ENCODE results near the gene C12orf60.

Gene C12orf60

DNA sequence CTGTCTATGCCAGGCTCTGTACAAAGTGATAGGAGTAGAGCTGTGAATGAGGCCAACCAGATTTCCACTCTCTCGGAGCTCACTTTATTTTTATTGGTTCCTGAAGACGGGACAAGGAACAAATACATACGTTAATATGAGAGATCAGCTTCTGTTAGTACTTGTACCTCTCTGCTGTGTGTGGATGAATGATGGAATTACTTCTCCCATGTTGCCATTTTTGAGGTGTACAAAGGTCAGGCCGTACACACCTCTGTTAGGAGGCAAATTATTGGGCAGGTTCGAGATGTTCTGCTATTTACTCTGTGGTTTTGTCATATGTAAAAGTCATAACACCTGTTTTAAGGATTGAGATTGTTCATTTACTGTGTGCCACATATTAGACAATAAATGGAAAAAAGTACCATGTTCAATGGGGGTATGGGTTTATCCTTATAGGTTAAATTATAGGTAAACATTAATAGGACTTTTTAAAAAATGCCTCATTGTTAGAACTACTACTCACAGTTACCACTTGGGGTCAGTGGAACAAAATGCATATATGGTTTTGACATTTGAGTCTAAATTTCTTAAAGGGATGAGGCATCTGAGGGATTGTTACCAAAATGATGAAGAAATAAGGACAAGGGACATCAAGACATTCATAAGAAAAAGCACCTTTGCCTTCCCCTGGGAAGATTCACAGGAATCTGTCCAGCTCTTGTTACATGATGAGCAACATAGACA is 27.1 kb upstream of the C12orf60 start:
- DNase-seq (ENCODE audit: low spot score) = no peak

DNA sequence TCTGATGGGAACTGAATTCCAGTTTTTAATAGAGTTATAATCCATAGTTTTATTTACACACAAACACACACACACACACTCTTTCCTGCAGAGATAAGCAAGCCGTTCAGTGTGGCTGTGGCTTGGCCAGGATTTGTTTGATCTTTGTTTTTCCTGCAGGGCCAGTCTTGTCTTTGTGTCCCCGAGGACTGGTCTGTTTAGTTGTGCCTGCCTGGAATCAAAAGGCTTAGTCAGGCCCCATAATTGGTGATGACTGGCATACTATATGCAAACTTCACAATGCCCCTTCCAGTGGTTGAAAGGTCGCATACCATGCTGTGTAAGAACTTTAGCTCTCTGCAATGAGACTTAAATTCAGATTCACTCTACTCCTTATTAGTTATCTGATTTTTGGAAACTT is 26.2 kb upstream of the C12orf60 start:
- DNase-seq (ENCODE audit: low spot score) = peak; percentile 76

DNA sequence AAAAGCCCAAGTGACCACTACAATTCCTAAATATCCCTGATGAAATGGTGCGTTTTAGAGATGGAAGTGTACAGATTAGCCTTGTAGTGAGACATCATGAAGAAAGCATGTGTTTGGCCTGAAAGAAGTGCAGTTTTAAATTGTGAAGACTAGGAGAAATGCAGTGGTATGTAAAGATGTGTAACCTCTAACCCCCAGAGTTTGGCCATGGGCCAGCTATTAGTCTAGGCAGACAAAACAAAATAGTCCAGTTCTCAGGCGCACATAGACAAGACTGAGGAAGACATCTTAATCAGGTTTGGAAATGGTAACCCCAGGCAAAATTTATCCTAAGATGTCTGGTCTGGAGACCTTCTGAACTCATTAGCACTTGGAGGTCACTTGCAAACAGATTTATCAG is 23.6 kb upstream of the C12orf60 start:
- no peak for DNase-seq (ENCODE audit: low spot score)

DNA sequence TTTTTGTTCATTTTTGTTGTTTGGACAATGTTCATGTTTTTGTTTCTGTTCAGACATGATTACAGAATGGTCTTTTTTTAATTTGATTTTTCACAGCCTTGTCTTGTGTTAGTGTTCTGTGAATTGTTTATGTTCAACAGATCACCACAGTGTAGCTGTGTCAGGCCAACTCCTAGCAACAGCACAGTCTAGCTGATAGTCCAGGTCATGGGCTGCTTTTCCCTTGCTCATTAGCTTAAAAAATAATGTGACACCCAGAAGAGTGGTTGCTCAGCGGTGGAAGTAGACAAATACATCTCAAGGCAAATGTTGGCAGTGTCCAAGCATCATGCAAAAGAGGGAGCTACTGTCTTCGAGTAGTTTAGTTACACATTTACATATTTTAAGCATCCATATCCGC is 22.6 kb upstream of the C12orf60 start:
- DNase-seq (ENCODE audit: low spot score) = no peak

DNA sequence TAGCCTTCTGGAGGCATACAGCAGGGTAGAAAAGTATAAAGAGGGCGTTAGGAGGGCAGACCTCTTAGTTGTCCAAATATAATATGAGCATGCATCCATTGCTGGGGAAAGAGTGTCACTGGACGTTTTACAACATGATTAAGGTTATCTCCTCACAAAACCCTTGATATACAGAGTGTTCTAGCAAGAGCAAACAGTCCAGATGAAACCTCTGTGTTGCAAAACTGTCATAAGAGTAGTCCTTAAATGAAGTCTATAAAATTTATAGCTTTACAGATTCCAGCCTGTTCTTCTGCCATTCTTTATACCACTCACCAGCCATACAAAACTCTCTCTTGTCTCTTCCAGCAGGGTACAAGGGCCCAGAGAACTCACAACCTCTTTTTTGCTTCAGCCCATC is 21.9 kb upstream of the C12orf60 start:
- DNase-seq (ENCODE audit: low spot score) = no peak

DNA sequence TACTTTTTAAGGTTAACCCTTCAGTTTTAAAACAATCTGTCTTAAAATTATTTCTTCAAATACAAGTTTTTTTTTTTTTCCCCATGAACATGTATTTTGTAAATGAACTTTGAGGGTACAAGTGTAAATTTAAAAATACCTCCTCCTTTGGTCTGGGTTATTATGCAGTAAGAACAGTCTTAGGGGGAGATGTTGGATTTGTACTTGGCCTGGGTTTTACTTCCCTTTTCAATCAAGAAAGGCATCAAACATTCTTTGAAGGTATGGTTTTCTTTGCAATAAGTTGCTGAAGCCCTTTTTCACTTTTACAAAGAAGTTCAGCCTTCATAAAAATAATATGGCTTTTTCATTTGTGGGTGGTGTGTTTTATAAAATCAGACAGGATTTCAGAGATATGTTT is 20.7 kb upstream of the C12orf60 start:
- DNase-seq (ENCODE audit: low spot score) = no peak

DNA sequence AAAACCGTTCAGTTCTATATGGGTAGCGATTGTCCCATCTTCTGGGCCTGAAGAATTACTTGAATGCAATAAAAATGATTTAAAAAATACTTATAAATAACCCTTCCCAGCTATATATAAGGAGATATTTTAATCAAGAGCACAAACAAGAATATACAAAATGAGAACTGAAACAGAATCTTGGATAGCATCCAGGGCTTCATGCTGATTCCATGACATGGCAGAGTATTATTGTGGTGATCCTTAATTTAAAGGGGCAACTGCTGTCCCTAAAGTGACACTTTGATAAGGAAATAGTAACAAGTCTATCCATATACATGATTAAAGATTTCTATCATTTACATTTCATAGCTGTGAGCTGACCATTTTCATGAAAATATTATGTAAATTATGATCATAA is 19.0 kb upstream of the C12orf60 start:
- no peak for DNase-seq (ENCODE audit: low spot score)

DNA sequence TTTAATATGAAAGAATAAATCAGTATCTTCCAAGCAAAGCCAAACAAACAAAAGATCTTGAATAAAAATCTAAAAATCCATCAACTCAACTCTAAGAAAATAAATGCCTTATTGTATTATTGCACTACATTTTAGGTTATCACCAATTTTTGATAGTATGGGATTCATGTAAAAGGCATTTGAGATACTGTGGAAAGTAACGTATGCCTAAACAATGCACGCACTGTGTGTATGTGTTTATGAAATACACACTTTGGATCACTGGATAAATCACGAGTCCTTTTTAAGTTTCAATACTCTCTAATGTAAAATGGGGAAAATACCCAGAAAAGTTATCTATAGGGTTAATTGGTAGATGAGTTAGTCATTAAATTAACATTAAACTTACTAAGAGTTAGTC is 17.9 kb upstream of the C12orf60 start:
- DNase-seq (ENCODE audit: low spot score) = peak; percentile 81

DNA sequence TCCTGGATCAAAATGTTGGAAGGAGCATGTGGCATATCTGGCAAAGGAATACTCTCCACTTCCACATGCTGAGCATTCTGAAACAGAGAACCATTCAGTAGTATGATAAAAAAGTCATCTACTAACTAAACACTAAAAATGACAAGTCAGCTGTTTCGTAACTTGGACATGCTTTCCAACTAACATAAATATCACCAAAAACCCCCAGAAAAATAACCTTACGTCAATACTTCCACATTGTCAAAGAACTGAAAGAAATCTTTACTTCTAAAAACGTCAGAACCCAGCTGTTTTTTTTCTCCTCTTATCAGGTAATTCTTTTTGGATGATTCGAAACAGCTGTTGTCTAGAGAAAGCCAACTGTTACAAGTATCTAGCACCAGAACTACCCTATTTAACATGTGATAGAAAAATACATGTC is 8.4 kb upstream of the C12orf60 start:
- no peak for DNase-seq (ENCODE audit: low spot score)

DNA sequence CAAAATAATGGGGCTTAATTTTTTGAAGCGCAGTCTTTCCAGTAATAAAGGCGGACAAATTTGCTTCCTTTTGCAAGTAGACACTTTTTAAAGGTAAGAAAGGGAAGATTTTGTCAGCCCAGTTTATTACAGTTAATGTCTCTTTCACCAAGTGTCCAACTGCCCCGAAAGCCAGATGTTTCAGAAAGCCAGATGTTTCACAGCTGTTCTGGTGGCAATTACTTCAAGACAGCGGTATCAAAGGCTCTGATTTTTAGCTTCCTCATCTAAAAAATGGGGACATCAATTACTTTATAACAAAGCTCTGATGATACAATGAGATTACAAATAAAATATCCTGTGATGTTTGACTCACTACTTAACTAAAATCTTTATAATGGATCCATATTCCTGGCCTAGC is 1.2 kb upstream of the C12orf60 start:
- DNase-seq (ENCODE audit: low spot score) = no peak

DNA sequence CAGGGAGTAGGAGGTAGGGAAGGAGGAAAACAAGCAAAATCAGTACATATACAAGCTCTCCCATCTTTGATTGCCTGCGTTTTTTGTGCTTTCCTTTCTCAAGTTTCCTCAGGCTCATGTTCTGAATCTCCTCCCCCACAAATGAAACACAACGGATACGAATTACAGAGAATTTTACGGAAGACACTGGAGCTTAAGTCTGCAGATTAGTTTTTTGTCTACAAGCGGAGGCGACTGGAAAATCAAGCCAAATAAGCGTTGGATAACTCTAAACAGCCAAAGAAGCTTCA is 804 bp upstream of the C12orf60 start:
- no peak for DNase-seq (ENCODE audit: low spot score)

DNA sequence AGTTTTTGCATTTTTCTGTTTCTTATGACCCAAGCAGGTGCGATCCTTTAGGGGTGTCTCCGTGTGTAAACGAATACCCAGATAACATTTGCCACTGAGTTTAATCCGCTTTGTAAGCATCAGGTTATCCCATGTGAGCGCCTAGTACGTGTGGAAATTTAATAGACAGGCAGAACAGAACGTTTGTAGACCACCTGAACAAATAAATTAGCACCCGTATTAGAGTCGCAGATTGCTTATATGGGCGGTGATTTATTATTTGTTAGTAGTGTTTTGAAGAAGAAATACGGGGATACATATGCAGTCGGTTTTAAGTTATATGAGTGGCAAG is 325 bp downstream of the C12orf60 start:
- no peak for DNase-seq (ENCODE audit: low spot score)

DNA sequence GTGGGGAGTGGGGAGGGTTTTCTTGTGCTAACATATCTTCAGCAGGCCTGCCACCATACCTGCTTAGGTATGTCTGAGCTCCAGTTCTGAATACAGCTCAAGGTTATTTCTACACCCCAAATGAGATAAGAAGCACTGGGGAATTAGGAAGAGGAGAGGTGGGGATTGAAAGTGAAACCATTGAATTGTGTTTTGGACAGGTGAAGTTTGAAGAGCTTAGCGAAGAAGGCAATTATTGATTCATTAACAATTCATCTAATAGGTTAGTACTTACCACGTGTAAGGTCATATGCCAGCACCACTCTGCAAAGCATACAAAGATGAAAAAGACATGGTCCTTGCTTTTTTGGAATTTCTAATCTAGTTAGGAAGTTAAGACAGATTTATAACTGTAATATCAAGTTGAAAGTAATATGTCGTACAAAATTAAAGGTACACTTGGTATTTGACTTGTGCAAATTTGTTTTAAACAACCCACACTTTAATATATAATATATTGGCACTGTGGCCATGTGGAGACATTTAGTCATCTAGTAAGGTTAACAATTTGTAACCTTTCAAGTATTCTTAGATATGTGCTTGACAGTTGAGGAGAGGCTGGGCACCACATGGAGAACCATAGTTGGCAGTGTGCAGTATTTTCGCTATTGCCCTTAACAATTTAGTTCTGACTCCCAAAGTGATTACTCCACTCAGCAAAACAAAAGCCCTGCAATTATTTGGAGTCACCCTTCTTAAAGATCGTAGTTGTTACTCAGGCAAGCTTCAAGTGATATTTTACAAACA is 6.9 kb downstream of the C12orf60 start:
- no peak for DNase-seq (ENCODE audit: low spot score)

DNA sequence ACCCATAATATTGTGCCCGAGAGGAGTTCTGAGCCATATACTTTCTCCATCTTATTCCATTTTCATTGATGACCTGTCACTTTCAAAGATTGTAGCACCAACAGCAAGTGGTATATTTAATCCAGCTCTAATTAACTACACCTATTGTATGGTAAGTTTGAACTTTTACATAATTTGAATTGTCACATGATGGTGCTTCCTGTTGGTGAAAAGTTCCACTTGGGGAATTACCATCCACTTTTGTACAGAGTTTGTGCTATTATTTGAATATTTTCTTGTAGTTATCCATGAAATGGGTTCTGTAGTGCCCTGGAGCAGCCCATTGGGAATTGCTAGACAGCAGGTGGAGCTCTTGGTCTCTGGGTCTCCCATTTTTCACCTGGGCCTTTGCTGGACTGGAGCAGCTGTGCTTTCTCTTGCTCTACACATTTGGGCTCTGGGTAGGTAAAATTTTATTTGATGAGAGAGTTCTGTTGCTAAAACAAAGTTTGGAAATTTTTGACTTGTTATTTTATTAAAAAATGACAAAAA is 7.5 kb downstream of the C12orf60 start:
- DNase-seq (ENCODE audit: low spot score) = peak; percentile 11

DNA sequence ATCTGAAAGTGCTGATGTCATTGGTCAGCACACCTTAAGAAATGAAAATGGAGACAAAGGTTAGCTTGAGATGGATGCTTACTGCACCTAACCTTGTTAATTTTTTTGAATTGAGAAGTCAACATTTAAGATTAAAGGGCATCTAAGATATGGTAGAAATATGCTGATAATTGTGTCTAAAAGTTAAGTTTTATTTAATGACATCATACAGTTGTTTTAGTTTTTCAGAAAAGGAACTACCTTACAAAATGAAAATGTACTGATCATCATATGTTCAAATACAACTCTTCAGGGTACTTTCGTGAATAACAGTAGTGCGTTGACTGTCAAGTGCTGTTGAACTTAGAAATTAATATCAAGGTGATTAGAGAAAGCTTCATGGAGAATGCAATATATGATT is 8.0 kb downstream of the C12orf60 start:
- DNase-seq (ENCODE audit: low spot score) = no peak

DNA sequence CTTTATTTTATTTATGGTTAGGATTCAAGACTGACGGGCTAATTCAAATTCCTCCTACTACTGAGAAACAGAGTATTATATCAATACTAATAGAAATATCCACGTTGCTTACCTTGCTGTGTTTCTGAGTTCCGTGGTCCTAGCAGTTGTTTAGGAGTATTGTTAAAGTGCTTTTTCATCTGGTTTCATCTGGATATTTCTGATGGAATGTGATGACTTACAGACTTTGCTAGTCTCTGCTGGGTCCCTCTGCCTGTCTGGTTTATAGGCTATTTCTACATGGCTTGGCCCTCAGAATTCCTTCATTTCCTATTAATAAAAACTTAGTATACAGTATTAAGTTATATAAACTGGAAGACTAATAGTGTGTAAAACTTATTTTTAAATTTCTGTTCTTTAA is 10.5 kb downstream of the C12orf60 start, which contains the start of gene SMCO3:
SMCO3 (minus strand) TSS at position 169 of the 400 bp plus-strand sequence. CDS start 7,502 bp downstream, outside the sequence.
- no peak for DNase-seq (ENCODE audit: low spot score)

DNA sequence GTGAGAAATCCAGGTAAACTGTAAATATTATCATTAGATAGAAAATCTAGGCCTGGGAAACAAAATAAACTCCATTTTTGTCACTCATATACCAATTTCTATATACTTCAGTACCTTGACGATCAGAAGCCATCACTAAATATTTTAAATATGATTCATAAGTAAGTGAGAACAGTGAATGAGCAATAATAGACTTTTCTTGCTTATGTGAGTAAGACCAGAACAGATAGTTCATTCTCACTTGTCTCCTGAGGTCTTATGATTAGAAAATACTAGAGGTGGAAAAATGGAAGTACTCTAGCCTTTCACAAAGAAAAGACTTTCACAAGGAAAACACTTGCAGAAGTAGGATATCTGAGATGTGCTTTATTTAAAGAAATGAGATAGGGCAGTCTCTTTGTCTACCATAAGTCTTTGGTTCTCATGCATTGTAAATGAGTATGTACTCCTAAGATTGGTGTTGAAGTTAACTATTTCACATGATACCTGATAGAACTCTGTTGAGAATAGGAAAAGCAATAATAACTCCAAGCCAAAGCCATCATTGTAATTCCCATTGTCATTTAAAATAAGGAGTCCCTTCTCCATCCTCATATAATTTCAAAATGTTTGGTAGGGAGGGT is 20.7 kb downstream of the C12orf60 start:
- DNase-seq (ENCODE audit: low spot score) = peak; percentile 29

DNA sequence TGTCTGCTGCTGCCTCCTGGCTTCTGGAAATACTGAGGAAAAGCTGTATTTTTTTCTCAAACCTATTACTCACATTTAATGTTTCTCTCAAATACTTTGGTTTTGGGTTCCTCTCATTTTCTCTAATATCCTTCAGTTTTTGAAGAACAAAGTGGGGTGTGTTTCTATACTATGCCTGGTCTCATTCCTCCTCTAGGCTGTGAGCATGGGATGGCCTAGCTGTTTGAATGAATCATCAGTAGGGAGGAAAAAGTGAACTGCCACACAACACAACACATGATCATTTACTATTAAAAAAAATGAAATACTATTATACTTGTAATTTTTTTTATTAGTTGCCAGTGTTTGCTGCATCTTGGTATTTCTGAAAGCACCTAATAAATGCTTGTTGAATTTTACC is 21.8 kb downstream of the C12orf60 start:
- DNase-seq (ENCODE audit: low spot score) = peak; percentile 60

DNA sequence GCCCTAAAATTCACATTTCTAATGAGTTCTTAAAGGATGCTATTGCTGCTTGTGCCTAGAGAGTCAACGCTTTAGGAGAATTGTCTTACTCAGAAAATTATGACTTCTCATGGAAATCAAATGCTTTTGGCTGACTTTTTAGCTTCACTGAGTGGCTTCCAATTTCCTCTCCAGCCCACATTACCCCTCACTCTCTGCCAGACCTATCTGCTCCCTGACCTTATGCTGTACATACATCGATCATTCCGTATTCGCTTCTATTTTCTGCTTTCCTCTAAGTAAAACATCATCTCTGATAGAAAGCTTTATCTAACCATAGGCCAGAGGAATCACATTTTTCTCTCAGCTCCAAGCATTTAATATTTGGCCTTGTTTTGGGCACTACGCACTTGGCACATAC is 23.0 kb downstream of the C12orf60 start:
- DNase-seq (ENCODE audit: low spot score) = no peak

DNA sequence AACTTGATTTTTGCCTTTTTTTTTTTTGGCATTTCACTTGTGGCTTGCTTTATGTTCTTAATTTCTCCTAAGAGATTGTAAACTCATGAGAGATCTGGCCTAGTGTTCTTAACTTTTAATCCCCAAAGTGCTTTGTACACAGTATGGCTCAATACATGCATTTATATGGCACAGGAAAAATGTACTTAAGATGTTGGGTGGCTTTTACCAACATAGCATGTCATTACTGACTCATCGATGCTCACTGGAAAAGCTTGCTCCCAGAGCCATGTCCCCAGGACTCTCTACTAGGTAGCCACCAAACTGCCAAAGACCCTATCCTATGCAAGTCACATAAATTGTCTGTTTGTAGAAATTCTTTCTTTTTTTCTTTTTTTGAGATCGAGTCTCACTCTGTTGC is 23.6 kb downstream of the C12orf60 start:
- DNase-seq (ENCODE audit: low spot score) = no peak

DNA sequence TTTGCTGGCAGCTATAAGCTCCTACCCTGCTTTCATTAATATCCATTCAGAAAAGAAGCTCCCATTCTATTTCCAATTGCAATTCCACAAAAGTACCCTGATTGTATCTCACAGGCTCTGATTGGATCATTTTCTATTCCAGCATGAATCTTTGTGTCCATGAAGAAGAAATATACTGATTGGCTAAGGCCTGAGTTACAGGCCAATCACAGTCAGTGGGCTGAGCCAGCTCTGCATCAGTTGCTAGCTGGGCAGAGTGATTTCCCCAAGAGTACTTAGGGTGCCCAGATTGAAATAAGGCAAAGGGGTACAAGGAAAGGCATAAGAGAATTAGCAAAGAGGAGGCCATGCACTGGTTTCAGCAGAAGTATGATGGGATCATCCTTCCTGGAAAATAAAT is 25.4 kb downstream of the C12orf60 start:
- no peak for DNase-seq (ENCODE audit: low spot score)

DNA sequence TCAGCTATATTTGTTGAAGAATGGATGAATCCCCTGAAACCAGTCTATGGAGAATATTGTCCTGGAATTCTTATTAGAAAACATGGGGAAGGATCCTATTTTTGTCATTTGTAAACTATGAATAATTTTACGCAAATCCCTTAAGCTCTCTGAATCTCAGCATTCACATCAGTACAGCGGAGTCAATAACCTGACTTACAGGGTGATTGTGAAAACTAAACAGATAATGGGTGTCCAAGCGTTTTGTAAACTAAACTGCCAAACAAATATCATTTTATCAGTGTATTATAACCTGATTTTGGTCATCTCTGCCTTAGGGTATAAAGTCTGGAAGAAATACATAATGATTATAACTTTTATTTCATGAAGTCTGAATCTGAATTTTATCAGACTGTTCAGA is 29.9 kb downstream of the C12orf60 start:
- DNase-seq (ENCODE audit: low spot score) = no peak

DNA sequence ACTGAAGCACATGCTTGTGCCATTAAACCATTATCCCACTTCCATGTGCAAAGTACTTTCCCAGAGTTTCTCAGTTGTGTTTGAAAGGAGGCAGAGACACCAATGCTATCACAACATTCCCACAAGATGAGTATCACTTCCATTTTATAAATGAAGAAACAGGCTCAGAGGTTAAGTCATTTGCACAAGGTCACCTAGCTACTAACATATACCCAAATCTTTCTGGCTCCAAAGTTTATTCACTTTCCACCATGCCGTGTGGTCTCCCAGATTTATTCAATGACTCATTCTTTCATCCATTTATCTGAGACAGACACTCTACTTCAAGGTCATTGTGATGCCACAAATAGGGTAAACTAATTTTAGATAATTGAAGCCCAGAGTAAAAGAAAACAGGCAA is 30.5 kb downstream of the C12orf60 start:
- DNase-seq (ENCODE audit: low spot score) = no peak
